ENCODE results near the gene FSD1L. TPM values are rescaled to one million over a fixed set of nuclear protein-coding genes. Genes with fewer than 3 reads are reported as not detected.

Gene FSD1L
- total and polyA plus RNA-seq, 2 of the 13 experiments (the other 11 are each of a cell fraction or from before 2014, with no cell fraction given): 4.1 to 5.1 TPM

DNA sequence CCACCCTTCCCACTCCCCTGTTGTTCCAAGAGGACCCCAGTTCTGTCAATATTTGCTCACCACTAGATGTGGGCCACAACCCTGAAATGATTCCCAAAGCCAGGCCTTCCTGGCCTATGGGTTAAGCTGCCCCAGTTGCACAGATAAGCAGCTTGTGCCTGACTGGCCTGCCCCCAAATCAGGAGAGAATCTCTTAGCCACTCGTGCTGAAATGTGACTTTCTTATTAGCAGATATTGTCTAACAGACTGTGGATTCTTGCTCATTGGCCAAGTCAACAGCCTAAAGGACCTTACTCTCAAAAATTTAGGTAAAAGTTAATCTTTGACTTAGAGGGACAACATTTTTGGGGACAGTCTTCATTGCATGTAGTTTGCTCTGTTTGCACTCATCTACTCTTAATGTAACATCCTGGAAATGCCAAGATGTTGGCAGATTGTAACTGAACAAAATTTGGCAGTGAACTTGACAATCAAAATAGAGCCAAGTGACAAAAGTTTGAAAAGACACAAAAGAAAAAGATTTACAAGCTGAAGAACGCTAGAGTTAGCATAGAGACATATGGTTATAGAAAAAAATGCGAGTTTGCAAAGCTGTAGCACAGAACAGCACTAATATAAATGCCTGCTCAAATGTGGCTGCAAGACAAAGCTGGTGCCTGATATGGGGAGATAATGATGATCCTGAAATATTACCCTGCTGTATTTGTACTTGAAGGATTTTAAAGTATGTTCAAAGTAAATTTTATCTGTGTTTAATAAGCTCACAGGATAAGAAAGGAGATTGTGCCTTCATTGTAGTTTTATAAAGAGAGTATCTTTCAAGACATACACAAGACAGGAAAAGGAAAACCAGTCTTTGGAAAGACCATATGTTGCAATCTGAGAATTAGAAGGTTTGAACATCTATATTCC is 29.0 kb upstream of the FSD1L start (continued):
- TF ChIP-seq, protein P1, sequence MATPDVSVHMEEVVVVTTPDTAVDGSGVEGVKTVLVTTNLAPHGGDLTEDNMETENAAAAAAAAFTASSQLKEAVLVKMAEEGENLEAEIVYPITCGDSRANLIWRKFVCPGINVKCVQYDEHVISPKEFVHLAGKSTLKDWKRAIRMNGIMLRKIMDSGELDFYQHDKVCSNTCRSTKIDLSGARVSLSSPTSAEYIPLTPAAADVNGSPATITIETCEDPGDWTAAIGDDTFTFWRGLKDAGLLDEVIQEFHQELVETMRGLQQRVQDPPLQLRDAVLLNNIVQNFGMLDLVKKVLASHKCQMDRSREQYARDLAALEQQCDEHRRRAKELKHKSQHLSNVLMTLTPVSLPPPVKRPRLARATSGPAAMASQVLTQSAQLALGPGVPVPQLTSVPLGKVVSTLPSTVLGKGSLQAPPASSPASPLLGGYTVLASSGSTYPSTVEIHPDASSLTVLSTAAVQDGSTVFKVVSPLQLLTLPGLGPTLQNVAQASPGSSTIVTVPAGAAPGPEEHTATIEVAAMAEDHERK (CRISPR knock-in tag; IDR thresholded peaks at IDR 0.05; ENCODE audit: low read depth): no peak
- TF ChIP-seq, protein P2, sequence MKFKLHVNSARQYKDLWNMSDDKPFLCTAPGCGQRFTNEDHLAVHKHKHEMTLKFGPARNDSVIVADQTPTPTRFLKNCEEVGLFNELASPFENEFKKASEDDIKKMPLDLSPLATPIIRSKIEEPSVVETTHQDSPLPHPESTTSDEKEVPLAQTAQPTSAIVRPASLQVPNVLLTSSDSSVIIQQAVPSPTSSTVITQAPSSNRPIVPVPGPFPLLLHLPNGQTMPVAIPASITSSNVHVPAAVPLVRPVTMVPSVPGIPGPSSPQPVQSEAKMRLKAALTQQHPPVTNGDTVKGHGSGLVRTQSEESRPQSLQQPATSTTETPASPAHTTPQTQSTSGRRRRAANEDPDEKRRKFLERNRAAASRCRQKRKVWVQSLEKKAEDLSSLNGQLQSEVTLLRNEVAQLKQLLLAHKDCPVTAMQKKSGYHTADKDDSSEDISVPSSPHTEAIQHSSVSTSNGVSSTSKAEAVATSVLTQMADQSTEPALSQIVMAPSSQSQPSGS (CRISPR knock-in tag; IDR thresholded peaks at IDR 0.05): peak; percentile 55; the same call in 1 of the 2 replicates
- peak; percentile 99 for TF ChIP-seq ZNF101 (CRISPR knock-in tag; IDR thresholded peaks at IDR 0.05; ENCODE audit: borderline replicate concordance, low read depth)
- no peak for TF ChIP-seq ZBTB7A (CRISPR knock-in tag; IDR thresholded peaks at IDR 0.05)
- TF ChIP-seq CREB1 (IDR thresholded peaks at IDR 0.05): no peak
- peak; percentile 49 for TF ChIP-seq CREB1 (CRISPR knock-in tag; IDR thresholded peaks at IDR 0.05)
- peak; percentile 74; the same call in 1 of the 2 replicates for TF ChIP-seq IRF2 (CRISPR knock-in tag; IDR thresholded peaks at IDR 0.05)
- 0 out of 2 replicates have a peak, but pooled peaks have one; percentile 36 for TF ChIP-seq IRF9 (CRISPR knock-in tag; IDR thresholded peaks at IDR 0.05; ENCODE audit: borderline replicate concordance)
- no peak for TF ChIP-seq ZSCAN30 (CRISPR knock-in tag; IDR thresholded peaks at IDR 0.05)
- TF ChIP-seq BORCS8-MEF2B (CRISPR knock-in tag; IDR thresholded peaks at IDR 0.05): no peak
- TF ChIP-seq FOXC1 (CRISPR knock-in tag; IDR thresholded peaks at IDR 0.05; ENCODE audit: borderline replicate concordance): peak; percentile 69; the same call in 1 of the 2 replicates
- TF ChIP-seq ZNF576 (CRISPR knock-in tag; IDR thresholded peaks at IDR 0.05): no peak
- no peak for TF ChIP-seq KLF15 (CRISPR knock-in tag; IDR thresholded peaks at IDR 0.05; ENCODE audit: borderline replicate concordance)
- 0 out of 2 replicates have a peak, but pooled peaks have one; percentile 48 for TF ChIP-seq JUN (CRISPR knock-in tag; IDR thresholded peaks at IDR 0.05)
- peak; percentile 97 for TF ChIP-seq HNF1A (IDR thresholded peaks at IDR 0.05; ENCODE audit: low read depth)
- peak; percentile 98 for TF ChIP-seq HNF1A (CRISPR knock-in tag; IDR thresholded peaks at IDR 0.05; ENCODE audit: borderline replicate concordance)
- TF ChIP-seq PHB2 (IDR thresholded peaks at IDR 0.05; ENCODE audit: partially characterized antibody): no peak
- TF ChIP-seq ZNF891 (CRISPR knock-in tag; IDR thresholded peaks at IDR 0.05): no peak
- no peak for TF ChIP-seq ZNF225 (CRISPR knock-in tag; IDR thresholded peaks at IDR 0.05)
- no peak; the same call in 1 of the 2 replicates for TF ChIP-seq RBFOX2 (IDR thresholded peaks at IDR 0.05; ENCODE audit: low read depth, low read length)

Measured in HepG2 (cell line).